Mesendoderm (in vitro differentiated cells): ENCODE results near the gene TMEM134.

ENCODE experiments used
- DNase-seq: peaks from one replicate; pipeline ENCODE4 v3.0.0; 2013
- H2AK5ac ChIP-seq: 2 replicates; pipeline ENCODE4 v1.6.1; 2013; ENCODE audit warnings: low read length, inconsistent platforms
- H2BK120ac ChIP-seq: 2 replicates; pipeline ENCODE4 v1.6.1; 2013; ENCODE audit warnings: low read depth, mild to moderate bottlenecking, low read length, moderate library complexity, mixed read lengths
- H2BK15ac ChIP-seq: replicated peaks from 2 replicates; pipeline ENCODE4 v1.6.1; 2013; ENCODE audit warnings: low read depth, mild to moderate bottlenecking, moderate library complexity
- H2BK5ac ChIP-seq: 2 replicates; pipeline ENCODE4 v1.6.1; 2013; ENCODE audit warnings: low read length, inconsistent platforms
- H3K18ac ChIP-seq: 2 replicates; pipeline ENCODE4 v1.6.1; 2013; ENCODE audit warnings: mild to moderate bottlenecking, low read length, mixed read lengths
- H3K23ac ChIP-seq: one replicate; pipeline ENCODE4 v1.6.1; 2013; ENCODE audit warnings: low read length
- H3K27ac ChIP-seq: 2 replicates; pipeline ENCODE4 v1.5.1; 2013; ENCODE audit warnings: low read depth, mild to moderate bottlenecking, inconsistent platforms, low read length, moderate library complexity
- H3K27me3 ChIP-seq: 2 replicates; pipeline ENCODE4 v1.6.1; 2013; ENCODE audit warnings: low read length, control low read depth, mild to moderate bottlenecking, inconsistent platforms; ENCODE audit not compliant: insufficient read depth, poor library complexity
- H3K36me3 ChIP-seq: 2 replicates; pipeline ENCODE4 v1.6.1; 2013; ENCODE audit warnings: low read length, inconsistent platforms; ENCODE audit not compliant: control insufficient read depth, insufficient read depth
- H3K4ac ChIP-seq: one replicate; pipeline ENCODE4 v1.6.1; 2013; ENCODE audit warnings: low read depth, mild to moderate bottlenecking, low read length, moderate library complexity
- H3K4me1 ChIP-seq: 2 replicates; pipeline ENCODE4 v1.6.1; 2013; ENCODE audit warnings: low read depth, low read length, inconsistent platforms; ENCODE audit not compliant: control insufficient read depth
- H3K4me2 ChIP-seq: 2 replicates; pipeline ENCODE4 v1.6.1; 2013; ENCODE audit warnings: low read length
- H3K4me3 ChIP-seq: 2 replicates; pipeline ENCODE4 v1.5.1; 2013; ENCODE audit warnings: mild to moderate bottlenecking, low read length
- H3K56ac ChIP-seq: one replicate; pipeline ENCODE4 v1.6.1; 2013; ENCODE audit warnings: low read length
- H3K79me1 ChIP-seq: 2 replicates; pipeline ENCODE4 v1.6.1; 2013; ENCODE audit warnings: low read length, inconsistent platforms
- H3K79me2 ChIP-seq: 2 replicates; pipeline ENCODE4 v1.6.1; 2013; ENCODE audit warnings: mild to moderate bottlenecking, low read length; ENCODE audit not compliant: control insufficient read depth, insufficient read depth
- H3K9ac ChIP-seq: 2 replicates; pipeline ENCODE4 v1.6.1; 2013; ENCODE audit warnings: low read length, inconsistent platforms
- H4K5ac ChIP-seq: one replicate; pipeline ENCODE4 v1.6.1; 2013; ENCODE audit warnings: low read length
- H4K8ac ChIP-seq: one replicate; pipeline ENCODE4 v1.6.1; 2013; ENCODE audit warnings: low read depth, mild to moderate bottlenecking, control low read depth, low read length, moderate library complexity
- WGBS: extraction: QIAGEN DNeasy Blood & Tissue Kit; methylation state at CpG from one replicate; pipeline ENCODE4 v1.1.7; 2013; ENCODE audit warnings: low lambda C conversion rate, missing lambda C conversion rate; ENCODE audit not compliant: insufficient coverage; ENCODE audit errors: extremely low coverage; 5-methylcytosine and 5-hydroxymethylcytosine counted together

The TMEM134 gene

DNA sequence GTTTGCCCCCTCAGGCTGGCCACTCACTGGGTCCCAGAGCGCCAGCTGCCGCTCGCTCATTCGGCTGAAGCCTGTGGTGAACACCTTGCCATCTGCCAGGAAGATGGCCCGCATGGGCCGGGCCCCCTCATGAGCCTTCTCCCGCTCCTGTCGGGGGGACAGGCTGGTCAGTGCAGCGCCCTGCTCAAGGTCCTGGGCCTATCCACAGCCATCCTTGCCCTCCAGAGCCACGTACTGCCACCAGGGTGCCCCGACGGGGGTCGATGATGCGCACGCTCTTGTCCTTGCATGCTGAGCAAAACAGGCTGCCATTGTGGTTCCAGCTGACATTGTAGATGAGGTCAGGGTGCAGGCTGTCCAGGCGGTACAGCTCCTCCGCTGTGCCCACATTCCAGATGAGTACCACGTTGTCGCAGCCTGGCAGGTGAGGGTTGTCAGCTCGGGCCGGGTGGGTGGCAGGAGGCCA is 27.9 kb downstream of the TMEM134 start:
- H3K4me1 ChIP-seq, result peaks cover 2% of the 10 kb centered on the region
- no peaks in the 10 kb centered on the region for H3K79me2 ChIP-seq
- no peak overlapping the region for H3K27ac ChIP-seq
- H2BK120ac ChIP-seq, result no peak overlapping the region
- no peak overlapping the region for H3K9ac ChIP-seq
- no peaks in the 10 kb centered on the region for H3K36me3 ChIP-seq
- H3K23ac ChIP-seq, result no peak overlapping the region
- no peak overlapping the region for H3K4me2 ChIP-seq
- no peak overlapping the region for H3K4me3 ChIP-seq
- no peak overlapping the region for H2BK5ac ChIP-seq
- no peak for DNase-seq
- H4K8ac ChIP-seq, result no peak overlapping the region
- H3K79me1 ChIP-seq, result no peaks in the 10 kb centered on the region
- no peak overlapping the region for H3K4ac ChIP-seq
- no peak overlapping the region for H2AK5ac ChIP-seq
- no peaks in the 10 kb centered on the region for H3K27me3 ChIP-seq
- no peak overlapping the region for H4K5ac ChIP-seq
- no peak overlapping the region for H2BK15ac ChIP-seq
- no peak overlapping the region for H3K18ac ChIP-seq
- no CpG with 5 or more reads among the region's 21 CpGs for WGBS
- H3K56ac ChIP-seq, result no peak overlapping the region

- Histone ChIP-seq H4K8ac (no peak overlapping the region), H3K4me2 (no peak overlapping the region), H3K18ac (no peak overlapping the region), H3K4me1 (peaks cover 2% of the 10 kb centered on the region), H3K79me1 (no peaks in the 10 kb centered on the region), H3K4ac (no peak overlapping the region), H3K27ac (no peak overlapping the region), H2BK5ac (no peak overlapping the region), H3K23ac (no peak overlapping the region), H3K56ac (no peak overlapping the region), H3K4me3 (no peak overlapping the region), H2BK15ac (no peak overlapping the region), H2BK120ac (no peak overlapping the region), H4K5ac (no peak overlapping the region), H3K9ac (no peak overlapping the region), H3K36me3 (no peaks in the 10 kb centered on the region), H3K27me3 (no peaks in the 10 kb centered on the region), H2AK5ac (no peak overlapping the region), H3K79me2 (no peaks in the 10 kb centered on the region)
- no CpG with 5 or more reads among the region's 17 CpGs for WGBS
- no peak for DNase-seq
Measured at GRCh38 chr11:67440229-67441097, 28.6 kb downstream of the TMEM134 start.

GRCh38 chr11:67439321-67440228 is 29.5 kb downstream of the TMEM134 start:
- Histone ChIP-seq H3K36me3 (no peaks in the 10 kb centered on the region), H3K79me1 (no peaks in the 10 kb centered on the region), H3K4me3 (no peak overlapping the region), H3K23ac (no peak overlapping the region), H3K4ac (no peak overlapping the region), H3K27ac (no peak overlapping the region), H4K5ac (no peak overlapping the region), H3K27me3 (no peaks in the 10 kb centered on the region), H2BK5ac (no peak overlapping the region), H3K4me1 (peaks cover 2% of the 10 kb centered on the region), H3K56ac (no peak overlapping the region), H4K8ac (no peak overlapping the region), H2BK120ac (no peak overlapping the region), H3K4me2 (no peak overlapping the region), H3K79me2 (no peaks in the 10 kb centered on the region), H3K18ac (no peak overlapping the region), H3K9ac (no peak overlapping the region), H2AK5ac (no peak overlapping the region), H2BK15ac (no peak overlapping the region)
- WGBS, result no CpG with 5 or more reads among the region's 31 CpGs
- DNase-seq, result peak; percentile 62

GRCh38 chr11:67438158-67438902 is 30.7 kb downstream of the TMEM134 start:
- Histone ChIP-seq H2BK5ac (no peak overlapping the region), H3K4ac (no peak overlapping the region), H3K79me1 (no peaks in the 10 kb centered on the region), H3K56ac (no peak overlapping the region), H3K4me2 (no peak overlapping the region), H3K79me2 (no peaks in the 10 kb centered on the region), H2BK120ac (no peak overlapping the region), H3K9ac (no peak overlapping the region), H3K18ac (no peak overlapping the region), H3K4me3 (no peak overlapping the region), H3K27ac (peak overlapping the region; percentile 12), H3K23ac (no peak overlapping the region), H3K27me3 (no peaks in the 10 kb centered on the region), H4K8ac (no peak overlapping the region), H3K36me3 (peaks cover 2% of the 10 kb centered on the region), H4K5ac (no peak overlapping the region), H2AK5ac (no peak overlapping the region), H2BK15ac (no peak overlapping the region), H3K4me1 (peaks cover 2% of the 10 kb centered on the region)
- no CpG with 5 or more reads among the region's 41 CpGs for WGBS
- no peak for DNase-seq

GRCh38 chr11:67437809-67438157 is 31.3 kb downstream of the TMEM134 start:
- Histone ChIP-seq H3K23ac (no peak overlapping the region), H3K18ac (peak overlapping the region; percentile 10), H3K79me2 (no peaks in the 10 kb centered on the region), H3K4ac (no peak overlapping the region), H2BK120ac (no peak overlapping the region), H3K4me3 (no peak overlapping the region), H3K79me1 (no peaks in the 10 kb centered on the region), H3K27me3 (no peaks in the 10 kb centered on the region), H2BK15ac (no peak overlapping the region), H3K36me3 (peaks cover 2% of the 10 kb centered on the region), H3K4me2 (no peak overlapping the region), H2AK5ac (no peak overlapping the region), H3K27ac (peak overlapping the region; percentile 75), H4K8ac (no peak overlapping the region), H3K9ac (peak overlapping the region; percentile 47), H2BK5ac (no peak overlapping the region), H3K56ac (peak overlapping the region; percentile 58), H4K5ac (no peak overlapping the region), H3K4me1 (peaks cover 2% of the 10 kb centered on the region)
- DNase-seq, result no peak
- WGBS, result no CpG with 5 or more reads among the region's 3 CpGs
